Hair follicular keratinocyte (primary cell): ENCODE results near the gene AKR1B15. TPM values are rescaled to one million over a fixed set of nuclear protein-coding genes. Genes with fewer than 3 reads are reported as not detected.

Experiments
- total RNA-seq: library from RNA; depleted of rRNA; stranded (reverse); fragments of >200 nt; gene quantifications from 2 replicates; pipeline ENCODE4 v1.2.3, GENCODE V29; 2015

The AKR1B15 gene
- total RNA-seq = not detected in 2 replicates

GRCh38 chr7:134548877-134549276, at the start of gene AKR1B15:
TSS of gene AKR1B15 (plus strand) at chr7:134549110. CDS start at chr7:134564620, 15,510 bp downstream.

Other genes starting within 250 kb of the AKR1B15 start
- 7.0 and 9.4 TPM in 2 replicates for gene SLC35B4, start 232.2 kb upstream of the AKR1B15 start, total RNA-seq
- gene AKR1B1, start 90.0 kb upstream of the AKR1B15 start, total RNA-seq = 47.8 and 69.2 TPM in 2 replicates
- 0.27 and 0.86 TPM in 2 replicates for gene AKR1B10, start 21.5 kb upstream of the AKR1B15 start, total RNA-seq
- 17.4 and 24.5 TPM in 2 replicates for gene BPGM, start 97.7 kb downstream of the AKR1B15 start, total RNA-seq
- gene CALD1, start 230.5 kb downstream of the AKR1B15 start, total RNA-seq = 110 TPM in 2 replicates